ENCODE data around the gene KLHL20.

Gene KLHL20

DNA sequence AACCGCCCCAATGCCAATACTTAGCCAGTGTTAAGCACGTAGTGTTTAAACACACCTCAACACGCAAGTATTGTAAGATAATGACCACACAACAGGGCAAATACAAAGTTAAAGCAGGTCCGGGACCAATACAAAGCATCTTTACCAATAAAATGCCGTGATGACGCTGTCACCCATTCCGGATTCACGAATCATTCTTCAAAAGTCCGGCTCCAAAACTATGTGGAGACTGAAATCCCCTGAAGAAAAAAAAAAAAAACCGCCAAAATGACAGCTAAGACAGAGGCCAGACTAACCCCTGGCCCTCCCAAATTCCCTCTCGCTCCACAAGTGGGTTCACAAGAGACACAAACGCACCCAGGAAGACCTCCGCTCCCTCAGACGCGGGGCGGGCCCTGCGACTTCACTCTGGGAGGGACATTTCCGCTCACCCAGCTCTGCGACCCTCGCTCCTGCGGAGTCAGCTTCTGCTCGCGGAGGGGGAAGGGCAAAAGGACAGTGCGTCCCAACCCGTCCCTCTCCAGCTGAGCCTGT, 109.1 kb downstream of the KLHL20 start:
- DNase-seq (ENCODE audit: insufficient read length, low spot score) (no peak), FAIRE-seq (no peak)
- TF ChIP-seq, protein P1, sequence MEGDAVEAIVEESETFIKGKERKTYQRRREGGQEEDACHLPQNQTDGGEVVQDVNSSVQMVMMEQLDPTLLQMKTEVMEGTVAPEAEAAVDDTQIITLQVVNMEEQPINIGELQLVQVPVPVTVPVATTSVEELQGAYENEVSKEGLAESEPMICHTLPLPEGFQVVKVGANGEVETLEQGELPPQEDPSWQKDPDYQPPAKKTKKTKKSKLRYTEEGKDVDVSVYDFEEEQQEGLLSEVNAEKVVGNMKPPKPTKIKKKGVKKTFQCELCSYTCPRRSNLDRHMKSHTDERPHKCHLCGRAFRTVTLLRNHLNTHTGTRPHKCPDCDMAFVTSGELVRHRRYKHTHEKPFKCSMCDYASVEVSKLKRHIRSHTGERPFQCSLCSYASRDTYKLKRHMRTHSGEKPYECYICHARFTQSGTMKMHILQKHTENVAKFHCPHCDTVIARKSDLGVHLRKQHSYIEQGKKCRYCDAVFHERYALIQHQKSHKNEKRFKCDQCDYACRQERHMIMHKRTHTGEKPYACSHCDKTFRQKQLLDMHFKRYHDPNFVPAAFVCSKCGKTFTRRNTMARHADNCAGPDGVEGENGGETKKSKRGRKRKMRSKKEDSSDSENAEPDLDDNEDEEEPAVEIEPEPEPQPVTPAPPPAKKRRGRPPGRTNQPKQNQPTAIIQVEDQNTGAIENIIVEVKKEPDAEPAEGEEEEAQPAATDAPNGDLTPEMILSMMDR (IDR thresholded peaks at IDR 0.05; ENCODE audit: insufficient read depth, missing control alignments) = no peak

DNA sequence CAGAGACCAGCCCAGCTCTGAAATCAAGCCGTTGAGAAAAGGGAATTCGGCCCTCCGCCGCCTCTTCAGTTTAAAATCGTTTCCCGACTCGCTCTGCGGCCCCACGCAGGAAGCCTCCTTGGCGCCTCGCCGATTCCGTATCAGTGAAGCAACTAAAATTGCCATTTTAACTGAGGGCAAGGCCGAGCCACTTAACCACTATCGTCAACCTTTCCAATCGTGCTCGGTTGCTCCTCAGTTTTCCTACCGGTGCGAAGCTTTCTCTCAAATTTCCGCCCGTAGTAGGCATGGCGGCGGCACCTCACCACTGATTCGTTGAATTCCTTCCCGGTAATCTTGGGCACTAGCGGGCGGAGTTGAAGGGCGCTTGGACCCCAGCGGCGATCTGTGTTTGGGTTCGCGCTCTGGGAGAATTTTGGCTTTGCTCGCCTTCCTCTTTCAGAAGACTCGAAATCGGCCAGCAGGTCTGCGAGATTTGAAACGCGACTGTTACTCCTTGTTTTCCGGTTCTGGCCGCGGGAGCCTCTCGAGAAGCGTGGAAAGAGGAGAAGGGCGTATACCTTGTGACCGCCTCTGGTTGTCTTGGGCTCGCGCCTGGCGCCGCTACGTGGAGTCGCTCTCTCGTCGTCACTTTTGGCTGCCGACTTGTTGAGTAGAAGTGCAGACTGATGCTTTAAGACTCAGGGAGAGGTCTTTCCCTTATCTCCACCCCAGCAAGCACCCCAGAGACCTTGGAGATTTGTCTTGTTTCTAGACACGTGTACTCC, 109.7 kb downstream of the KLHL20 start, which contains the start of the genes CENPL and DARS2:
CENPL (minus strand) TSS at position 569 of the 767 bp plus-strand sequence. CDS start 13,584 bp downstream, outside the sequence.
DARS2 (plus strand) TSS at position 359 of the 767 bp plus-strand sequence. CDS start 557 bp downstream, outside the sequence.
- TF ChIP-seq, protein P1 (IDR thresholded peaks at IDR 0.05; ENCODE audit: insufficient read depth, missing control alignments) = no peak
- FAIRE-seq (peak; percentile 67), DNase-seq (ENCODE audit: insufficient read length, low spot score) (peak; percentile 75)

DNA sequence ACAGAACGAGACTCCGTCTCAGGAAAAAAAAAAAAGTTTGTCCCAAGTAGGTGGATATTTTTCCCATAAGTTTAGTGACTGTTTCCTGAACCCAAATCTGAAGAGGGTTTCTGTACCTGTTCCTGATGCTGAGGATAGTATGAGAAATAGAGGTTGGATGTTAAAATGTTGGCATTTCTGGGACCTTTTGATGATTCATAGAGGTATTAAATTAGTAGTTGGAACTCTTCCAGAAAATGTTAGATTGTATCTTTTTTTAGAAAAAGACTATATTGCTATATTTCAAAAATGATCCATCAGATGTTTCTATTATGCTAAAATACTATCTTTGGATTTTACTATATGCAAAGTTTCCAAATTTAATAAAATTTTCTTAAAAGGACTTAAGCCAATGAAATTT, 112.8 kb downstream of the KLHL20 start:
- no peak for FAIRE-seq
- DNase-seq (ENCODE audit: insufficient read length, low spot score) = no peak
- TF ChIP-seq, protein P1 (IDR thresholded peaks at IDR 0.05; ENCODE audit: insufficient read depth, missing control alignments) = no peak

DNA sequence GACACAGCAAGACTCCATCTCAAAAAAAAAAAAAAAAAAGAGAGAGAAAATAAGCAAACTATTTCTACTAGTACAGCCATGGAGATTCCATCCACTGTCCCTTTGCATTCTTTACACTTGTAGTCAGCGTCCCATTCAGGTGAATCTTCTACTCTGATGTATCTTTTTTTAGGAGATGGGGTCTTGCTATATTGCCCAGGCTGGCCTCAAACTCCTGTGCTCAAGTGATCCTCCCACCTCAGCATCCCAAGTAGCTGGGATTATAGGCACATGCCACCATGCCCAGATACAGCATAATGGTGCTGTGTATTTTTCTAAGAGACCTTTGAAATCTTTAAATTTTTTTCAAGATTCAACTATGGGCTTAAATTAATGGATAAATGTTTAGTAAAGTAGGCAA, 118.0 kb downstream of the KLHL20 start:
- TF ChIP-seq, protein P1 (IDR thresholded peaks at IDR 0.05; ENCODE audit: insufficient read depth, missing control alignments) = no peak
- FAIRE-seq = no peak

More for the DNA sequence above, 118.0 kb downstream of the KLHL20 start:
- DNase-seq (ENCODE audit: insufficient read length, low spot score) = no peak
